A549 treated with CpdA at 1 μM for 4 hours (cell line): ENCODE results near the gene HOXB13. TPM values are rescaled to one million over a fixed set of nuclear protein-coding genes. Genes with fewer than 3 reads are reported as not detected.

Experiments used
- total RNA-seq: library from RNA; stranded (reverse); fragments of 200-300 nt; extraction: Qiagen RNA extraction; gene quantifications from 5 replicates; pipeline ENCODE4 v1.2.3, GENCODE V29; 2022; ENCODE audit warnings: low read depth

Gene HOXB13
- total RNA-seq, result 1.7 to 2.8 TPM (median 2.7 TPM) in 5 replicates

GRCh38 chr17:48728232-48729231 is at the start of gene HOXB13:
Gene HOXB13 (minus strand): TSS chr17:48728750. CDS start chr17:48728593, 157 bp downstream.

GRCh38 chr17:48722915-48723422 is 5.6 kb downstream of the HOXB13 start, which contains the start of gene PRAC2:
Gene PRAC2 (plus strand): TSS chr17:48723185. CDS start chr17:48724411, 1,226 bp downstream.

GRCh38 chr17:48722201-48722907 is 6.2 kb downstream of the HOXB13 start, which contains the start of gene PRAC1:
Gene PRAC1 (minus strand): TSS chr17:48722518. CDS start chr17:48722392, 126 bp downstream.

Other genes with a start within 250 kb of the HOXB13 start
- not detected in 5 replicates for gene HOXB1, start 197.7 kb downstream of the HOXB13 start, total RNA-seq
- 0.44 to 0.69 TPM (median 0.55 TPM) in 4 of 5 replicates, not detected in the other for gene HOXB2, start 183.6 kb downstream of the HOXB13 start, total RNA-seq
- gene HOXB4, start 150.4 kb downstream of the HOXB13 start, total RNA-seq, result 0.09 to 0.17 TPM (median 0.13 TPM) in 5 replicates
- gene HOXB3, start 138.5 kb downstream of the HOXB13 start, total RNA-seq, result 3.8 to 9.3 TPM (median 5.9 TPM) in 5 replicates
- gene HOXB5, start 135.0 kb downstream of the HOXB13 start, total RNA-seq, result 1.8 to 2.8 TPM (median 2.4 TPM) in 5 replicates
- gene HOXB6, start 123.8 kb downstream of the HOXB13 start, total RNA-seq, result 4.8 to 6.8 TPM (median 5.4 TPM) in 5 replicates
- 31.4 to 36.6 TPM (median 33.3 TPM) in 5 replicates for gene HOXB7, start 117.7 kb downstream of the HOXB13 start, total RNA-seq
- gene HOXB8, start 113.5 kb downstream of the HOXB13 start, total RNA-seq, result 7.1 to 9.6 TPM (median 8.0 TPM) in 5 replicates
- gene HOXB9, start 102.4 kb downstream of the HOXB13 start, total RNA-seq, result 7.7 to 9.1 TPM (median 8.1 TPM) in 5 replicates
- gene PRAC1, start 6.2 kb downstream of the HOXB13 start, total RNA-seq, result not detected in 5 replicates
- gene PRAC2, start 5.6 kb downstream of the HOXB13 start, total RNA-seq, result not detected in 5 replicates
- gene TTLL6, start 88.5 kb upstream of the HOXB13 start, total RNA-seq, result 0.45 to 1.5 TPM (median 0.73 TPM) in 5 replicates
- gene CALCOCO2, start 102.3 kb upstream of the HOXB13 start, total RNA-seq, result 60.6 to 81.8 TPM (median 75.8 TPM) in 5 replicates
- 530 to 704 TPM (median 603 TPM) in 5 replicates for gene ATP5MC1, start 164.0 kb upstream of the HOXB13 start, total RNA-seq
- 117 to 133 TPM (median 128 TPM) in 5 replicates for gene UBE2Z, start 179.7 kb upstream of the HOXB13 start, total RNA-seq
- gene SNF8, start 216.1 kb upstream of the HOXB13 start, total RNA-seq, result 265 to 342 TPM (median 322 TPM) in 5 replicates
- gene GIP, start 239.8 kb upstream of the HOXB13 start, total RNA-seq, result 3.9 to 4.7 TPM (median 3.9 TPM) in 5 replicates